Right ventricle myocardium superior (tissue), 1 donor: ENCODE results near the gene HNRNPH3. TPM values are rescaled to one million over a fixed set of nuclear protein-coding genes. Genes with fewer than 3 reads are reported as not detected.
"Not testable (repeated sequence)": the region's sequence is repeated elsewhere in the genome, so short reads cannot be mapped to it uniquely, and the experiment has no call there.

Source experiments
- ATAC-seq: fragments of 200-7000 bp; cut with Tn5 transposase; one replicate; pipeline ENCODE4 v1.9.1; 2020; ENCODE audit warnings: mild to moderate bottlenecking; ENCODE audit not compliant: poor library complexity
- DNase-seq: peaks from one replicate; pipeline ENCODE4 v3.0.0-alpha.2; 2020
- intact Hi-C: fragments of 100-400 bp; cut with DNase I; formaldehyde crosslinking; loops from one replicate; pipeline ENCODE4 v1.11.2; 2022
- long read RNA-seq: library from polyadenylated mRNA; unstranded; transcript quantifications from one replicate; pipeline ENCODE4 v2.0.0, GENCODE V29; 2021
- total RNA-seq: library from RNA; stranded (reverse); fragmentation: NEBNext Ultra II Directional; extraction: Animal tissue kit (Norgen Biotek cat#: 25700); gene quantifications from one replicate; pipeline ENCODE4 v1.2.1, GENCODE V29; 2021
- donor health status: DM: no; HTN: yes; CAD: no; lungs with severe emphysema.

HNRNPH3 gene, protein sequence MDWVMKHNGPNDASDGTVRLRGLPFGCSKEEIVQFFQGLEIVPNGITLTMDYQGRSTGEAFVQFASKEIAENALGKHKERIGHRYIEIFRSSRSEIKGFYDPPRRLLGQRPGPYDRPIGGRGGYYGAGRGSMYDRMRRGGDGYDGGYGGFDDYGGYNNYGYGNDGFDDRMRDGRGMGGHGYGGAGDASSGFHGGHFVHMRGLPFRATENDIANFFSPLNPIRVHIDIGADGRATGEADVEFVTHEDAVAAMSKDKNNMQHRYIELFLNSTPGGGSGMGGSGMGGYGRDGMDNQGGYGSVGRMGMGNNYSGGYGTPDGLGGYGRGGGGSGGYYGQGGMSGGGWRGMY
- 122 TPM for total RNA-seq
- long read RNA-seq, transcript HNRNPH3-202 (10 exons, 1,332 nt): minor isoform, 16 of 198 reads
- long read RNA-seq, transcript HNRNPH3-201 (10 exons, 2,339 nt): major isoform, 56 of 198 reads
- long read RNA-seq, partial matches to known transcripts: 2 of 198 reads
- long read RNA-seq, other reads (novel, unspliced or antisense): 124 of 198 reads

DNA sequence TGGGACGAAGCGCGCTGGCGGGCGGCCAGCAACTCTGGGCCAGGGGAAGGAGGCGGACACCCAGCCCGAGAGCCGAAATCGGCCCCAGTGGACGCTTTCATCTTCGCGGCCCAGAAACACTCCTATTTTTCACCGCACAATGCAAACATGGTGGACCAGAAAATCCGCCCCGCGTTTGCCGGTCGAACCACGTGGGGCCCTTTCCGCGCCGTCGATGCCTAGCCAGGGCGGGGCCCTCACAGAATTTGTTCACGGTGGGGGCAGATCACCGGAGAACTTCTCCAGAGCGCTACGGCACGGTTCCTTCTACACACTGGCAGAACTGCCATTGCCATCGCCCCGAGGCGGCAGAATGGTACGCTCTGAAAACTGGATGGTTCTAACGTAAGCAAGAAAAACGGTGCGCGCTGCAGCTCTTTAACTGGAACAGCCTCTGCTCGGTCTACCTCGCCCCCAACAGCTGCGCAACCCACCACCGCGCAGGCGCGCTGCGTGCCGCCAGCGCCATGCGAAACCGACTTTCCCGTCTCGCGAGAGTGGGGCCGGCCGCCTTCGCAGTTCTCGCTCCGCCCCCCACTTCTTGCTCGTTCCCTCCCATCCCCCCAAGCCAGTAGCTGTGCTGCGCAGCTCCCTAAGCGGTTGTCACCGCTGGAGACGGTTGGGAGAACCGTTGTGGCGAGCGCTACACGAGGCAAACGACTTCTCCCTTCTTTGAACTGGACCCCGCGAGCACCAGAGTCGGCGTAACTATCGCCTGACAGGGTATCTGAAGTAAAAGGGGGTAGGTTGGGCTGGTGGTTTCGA lies at the start of gene HNRNPH3:
TSS of gene HNRNPH3 (plus strand) at position 610 of the 804 bp plus-strand sequence. CDS start 5,158 bp downstream, outside the sequence.
- ATAC-seq (peak; percentile 93), DNase-seq (peak; percentile 98)
- intact Hi-C loops: no loop called here

DNA sequence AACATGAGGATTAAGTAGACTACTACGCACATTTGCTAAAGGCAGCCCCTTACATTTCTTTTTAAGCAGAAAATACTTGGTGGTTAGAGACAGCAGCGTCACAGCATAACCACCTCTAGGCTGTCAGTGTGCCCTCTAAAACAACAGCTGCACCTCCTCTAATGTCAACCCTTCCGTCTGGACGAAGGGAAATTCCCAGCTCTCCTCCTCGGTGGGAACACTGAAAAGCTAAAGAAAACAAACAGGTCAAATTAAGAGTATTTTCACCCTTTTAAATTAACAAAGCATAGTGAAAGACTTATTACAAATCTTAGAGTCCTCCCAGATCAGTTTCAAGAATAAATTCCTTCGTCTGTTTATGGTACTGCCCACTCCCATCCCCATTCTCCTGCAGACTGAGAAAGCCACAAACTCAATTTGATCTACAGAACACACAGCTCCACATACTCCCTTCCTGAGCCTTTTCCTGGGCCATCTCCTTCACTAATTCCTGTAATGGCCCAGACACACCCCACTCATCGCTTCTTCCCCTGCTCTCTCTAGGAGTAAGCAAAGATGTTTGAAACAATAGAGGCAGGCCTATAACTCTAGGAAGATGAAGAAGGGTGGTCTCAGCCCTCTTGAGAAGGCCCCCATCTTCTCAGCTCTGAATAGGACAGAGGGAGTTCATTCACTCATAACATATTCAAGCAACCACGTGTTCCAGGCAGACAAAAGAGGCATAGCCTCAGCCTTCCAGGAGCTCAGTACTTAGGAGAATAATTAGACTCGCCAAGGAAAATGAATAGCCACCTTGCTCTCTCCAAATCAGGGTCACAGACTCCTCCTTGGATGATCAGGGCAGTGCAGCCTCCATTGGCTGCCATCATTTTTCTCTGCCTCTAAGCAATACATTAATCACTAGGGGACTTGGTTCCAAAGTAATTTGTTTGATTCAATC lies 47.5 kb upstream of the HNRNPH3 start:
- intact Hi-C loops: no loop called here
- no peak for ATAC-seq
- no peak for DNase-seq

DNA sequence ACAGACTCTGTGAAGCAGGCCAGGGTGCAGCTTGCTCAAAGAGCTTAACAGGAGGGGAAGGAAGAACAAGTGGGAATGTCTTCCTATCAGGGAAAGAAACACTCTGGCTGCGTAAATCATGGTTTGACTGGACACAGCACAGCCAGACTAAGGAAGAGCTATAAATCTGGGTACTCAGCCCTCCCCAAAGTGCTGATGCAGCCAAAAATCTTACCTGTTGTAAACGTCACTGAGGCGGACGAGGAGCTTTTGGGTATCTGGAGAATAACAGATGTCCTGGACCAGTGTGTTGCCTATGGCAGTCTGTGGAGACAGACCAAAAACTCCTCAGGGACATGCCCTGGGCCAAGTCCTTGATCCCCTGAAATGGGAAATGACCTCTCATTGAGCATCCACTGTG lies 43.1 kb upstream of the HNRNPH3 start:
- intact Hi-C loops: no loop called here
- ATAC-seq (no peak), DNase-seq (no peak)

DNA sequence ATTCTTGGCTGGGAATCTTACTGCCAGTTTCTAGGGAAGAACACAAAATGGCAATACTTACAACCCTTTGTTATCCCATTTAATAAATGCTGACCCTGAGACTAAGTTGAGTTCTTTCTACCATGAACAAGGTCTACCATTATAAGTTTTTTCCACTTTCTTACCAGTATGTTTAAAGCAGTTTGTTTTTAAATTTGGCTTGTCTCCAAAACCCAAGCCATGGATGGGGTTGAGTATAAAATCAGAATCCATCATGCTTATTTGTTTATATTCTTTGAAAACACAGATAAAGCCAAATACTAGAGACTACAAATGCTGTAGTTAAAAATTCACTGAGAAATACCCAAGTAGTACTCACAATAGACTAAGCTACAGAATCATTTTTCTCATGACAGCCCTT lies 41.1 kb upstream of the HNRNPH3 start:
- DNase-seq (no peak), ATAC-seq (no peak)
- intact Hi-C loops: no loop called here

DNA sequence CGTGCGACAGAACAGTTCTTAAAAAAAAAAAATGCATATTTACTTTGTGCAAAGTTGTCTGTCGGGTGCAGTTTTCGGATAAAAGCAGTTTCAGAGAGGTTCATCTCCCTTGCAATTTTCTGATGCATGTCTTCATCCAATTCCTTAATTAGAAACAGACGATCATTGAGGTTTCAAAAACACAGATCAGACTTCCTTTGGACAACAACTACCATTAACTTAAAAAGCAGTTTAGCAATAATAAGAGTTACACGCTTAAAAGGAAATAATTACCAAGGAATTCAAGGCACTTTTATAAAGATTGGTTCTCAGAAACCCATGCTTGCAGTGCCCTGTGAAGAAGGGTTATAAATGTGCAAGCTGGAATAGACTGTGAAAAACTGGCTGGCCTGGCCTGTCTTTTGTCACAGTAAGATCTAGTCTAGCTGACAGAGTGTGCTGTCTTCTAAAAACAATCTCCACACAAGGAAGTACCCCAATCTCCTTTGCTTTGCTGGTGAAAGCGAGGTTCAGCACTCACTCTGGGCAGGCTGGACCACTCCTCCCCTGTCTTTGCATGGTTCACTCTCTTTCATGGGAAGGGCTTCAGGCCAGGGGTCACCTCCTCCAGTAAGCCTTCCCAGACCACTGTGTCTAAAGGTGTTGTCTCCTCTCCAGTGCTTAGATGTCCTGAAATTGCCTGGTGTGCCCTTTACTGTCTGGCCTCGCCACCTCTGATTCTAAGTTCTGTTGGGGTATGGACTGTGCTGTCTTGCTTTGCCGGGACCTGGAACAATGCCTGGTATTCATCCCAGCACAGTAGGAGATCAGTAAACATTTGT lies 34.8 kb upstream of the HNRNPH3 start:
- intact Hi-C loops: no loop called here
- ATAC-seq (no peak), DNase-seq (no peak)

DNA sequence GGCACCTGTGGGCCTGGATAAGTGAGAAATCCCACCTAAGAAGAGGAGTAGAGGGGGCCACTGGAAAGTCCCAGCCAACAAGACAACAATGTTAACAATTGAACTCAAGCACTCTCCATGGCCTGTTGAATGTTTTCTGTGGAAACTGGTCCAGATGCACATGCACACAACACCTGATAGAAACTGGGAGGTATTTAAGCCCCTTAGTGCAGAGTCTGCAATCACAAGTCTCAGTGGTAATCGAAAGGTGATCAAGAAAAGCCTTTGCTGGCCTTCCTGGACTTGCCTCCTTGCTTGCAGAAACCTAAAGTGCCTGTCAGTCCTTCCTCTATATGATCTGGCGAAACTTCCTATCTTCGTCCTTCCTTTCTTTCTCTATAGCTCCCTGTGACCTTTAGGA lies 30.6 kb upstream of the HNRNPH3 start:
- DNase-seq (no peak), ATAC-seq (no peak)
- intact Hi-C loops: loop anchor here (5.0 kb wide), 1 partner anchor 89 kb away; no protein-coding TSS in a partner anchor

DNA sequence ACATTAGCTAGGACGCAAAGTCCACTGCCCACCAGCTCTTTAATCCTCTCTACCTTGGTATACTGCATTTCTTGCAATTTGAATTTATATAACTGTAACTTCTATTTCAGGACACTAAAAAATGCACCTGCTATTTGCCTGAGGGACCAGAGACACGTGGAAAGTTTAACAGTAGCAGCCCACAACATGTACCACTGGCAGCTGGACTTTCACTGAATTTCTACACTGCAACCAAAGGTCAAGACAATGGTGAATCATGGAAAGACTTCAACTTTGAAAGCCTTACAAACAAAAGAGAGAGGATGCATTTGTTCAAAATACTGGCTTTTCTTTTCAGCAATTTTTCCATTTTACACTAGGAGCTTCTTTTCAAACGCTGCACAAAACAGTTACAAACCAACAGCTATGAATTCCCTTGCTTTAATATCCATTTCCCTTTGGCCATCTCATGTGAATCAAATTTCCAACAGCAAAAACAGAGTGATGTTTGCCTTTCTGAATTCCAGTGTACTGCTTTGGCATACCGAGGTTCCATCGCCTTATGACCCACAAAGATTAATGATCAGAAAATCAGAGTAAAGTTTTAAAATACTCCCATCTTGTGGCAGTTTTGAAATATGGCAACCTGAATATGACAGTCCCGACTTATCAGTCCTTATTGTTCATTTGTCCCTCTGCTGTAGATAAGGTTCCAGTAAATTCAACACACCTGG lies 29.9 kb upstream of the HNRNPH3 start:
- intact Hi-C loops: loop anchor here (5.0 kb wide), 1 partner anchor 90 kb away; no protein-coding TSS in a partner anchor
- ATAC-seq: peak; percentile 86
- DNase-seq: no peak

DNA sequence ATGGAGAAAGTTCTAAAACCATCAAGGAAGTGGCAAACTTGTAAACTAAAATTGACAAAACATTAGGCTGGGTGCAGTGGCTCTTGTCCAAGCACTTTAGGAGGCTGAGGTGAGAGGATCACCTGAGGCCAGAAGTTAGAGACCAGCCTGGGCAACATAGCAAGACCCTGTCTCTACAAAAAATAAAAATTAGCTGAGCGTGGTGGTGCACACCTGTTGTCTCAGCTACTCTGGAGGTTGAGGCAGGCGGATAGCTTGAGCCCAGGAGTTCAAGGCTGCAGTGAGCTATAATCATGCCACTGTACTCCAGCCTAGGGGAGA lies 29.4 kb upstream of the HNRNPH3 start:
- DNase-seq: no peak
- no peak for ATAC-seq
- intact Hi-C loops: loop anchor here (5.0 kb wide), 1 partner anchor 90 kb away; no protein-coding TSS in a partner anchor

DNA sequence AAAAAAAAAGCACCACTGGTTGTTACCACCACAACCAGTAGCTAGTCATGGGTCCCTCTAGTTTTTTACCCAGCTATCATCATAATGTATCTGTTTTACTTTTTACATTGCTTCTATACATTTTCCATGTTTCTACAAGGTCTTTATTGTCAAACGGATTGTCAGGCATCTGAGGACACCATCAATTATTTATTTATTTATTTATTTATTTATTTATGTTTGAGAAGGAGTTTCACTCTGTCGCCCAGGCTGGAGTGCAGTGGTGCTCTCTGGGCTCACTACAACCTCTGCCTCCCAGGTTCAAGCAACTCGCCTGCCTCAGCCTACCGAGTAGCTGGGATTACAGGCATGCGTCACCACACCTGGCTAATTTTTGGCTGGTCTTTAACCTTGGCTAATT lies 29.0 kb upstream of the HNRNPH3 start:
- DNase-seq (no peak), ATAC-seq (no peak)
- intact Hi-C loops: loop anchor here (5.0 kb wide), 1 partner anchor 91 kb away; no protein-coding TSS in a partner anchor

DNA sequence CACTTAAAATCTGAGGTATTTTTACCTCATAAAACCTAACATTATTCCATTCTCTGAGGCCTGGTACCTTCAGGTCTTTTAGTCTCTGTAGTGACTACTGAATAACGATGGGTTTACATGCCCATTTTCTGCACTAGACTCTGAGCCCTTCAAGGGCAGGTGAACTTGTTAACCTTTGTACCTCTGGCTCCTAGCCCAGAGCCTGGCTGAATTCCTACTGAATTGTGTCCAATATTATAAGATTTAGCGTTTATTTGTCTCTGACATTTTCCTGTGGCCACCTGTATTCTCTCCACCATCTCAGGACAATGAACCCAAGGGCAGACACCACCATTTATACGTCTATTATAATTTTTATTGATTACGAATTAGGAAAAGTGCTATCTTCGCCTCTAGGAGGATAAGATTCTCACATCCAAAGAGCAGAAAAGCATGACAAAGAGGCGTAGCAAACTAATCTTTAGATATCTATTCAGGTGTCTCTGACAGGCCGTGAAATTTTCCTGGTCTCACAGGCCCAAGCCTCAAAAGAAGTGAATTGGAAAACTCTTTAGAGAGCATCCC lies 27.9 kb upstream of the HNRNPH3 start:
- intact Hi-C loops: loop anchor here (5.0 kb wide), 1 partner anchor 92 kb away; no protein-coding TSS in a partner anchor
- ATAC-seq (no peak), DNase-seq (no peak)

DNA sequence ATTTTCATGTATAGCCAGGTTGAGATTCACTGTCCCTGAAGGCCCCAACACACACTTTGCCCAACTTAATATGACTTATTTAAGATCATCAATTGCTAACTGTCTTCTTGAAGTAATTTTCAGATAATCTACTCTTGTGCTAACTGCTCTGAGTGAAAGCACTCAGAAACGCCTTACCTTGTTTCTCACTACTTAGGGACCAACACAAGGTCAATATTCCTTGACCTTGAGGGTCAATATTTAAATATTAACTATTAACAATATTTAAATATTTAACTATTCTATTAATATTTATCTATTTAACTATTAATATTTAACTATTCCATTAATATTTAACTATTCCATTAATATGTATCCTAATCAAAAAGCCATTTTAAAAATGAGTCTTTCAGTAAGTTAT lies 26.0 kb upstream of the HNRNPH3 start:
- intact Hi-C loops: no loop called here
- DNase-seq (no peak), ATAC-seq (no peak)

DNA sequence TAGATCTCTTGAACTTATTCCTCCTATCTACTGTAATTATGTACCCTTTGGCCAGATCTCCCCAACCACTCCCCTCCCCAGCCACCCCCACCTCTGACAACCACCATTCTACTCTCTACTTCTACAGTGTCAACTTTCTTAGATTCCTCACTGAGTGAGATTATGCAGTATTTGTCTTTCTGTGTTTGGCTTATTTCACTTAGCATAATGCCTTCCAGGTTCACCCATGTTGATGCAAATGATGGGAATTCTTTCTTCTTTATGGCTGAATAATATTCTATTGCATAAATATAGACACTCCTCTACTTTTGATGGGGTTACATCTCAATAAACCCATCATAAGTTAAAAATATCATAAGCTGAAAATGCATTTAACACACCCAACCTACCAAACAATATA lies 21.3 kb upstream of the HNRNPH3 start:
- ATAC-seq (no peak), DNase-seq (no peak)
- intact Hi-C loops: no loop called here

DNA sequence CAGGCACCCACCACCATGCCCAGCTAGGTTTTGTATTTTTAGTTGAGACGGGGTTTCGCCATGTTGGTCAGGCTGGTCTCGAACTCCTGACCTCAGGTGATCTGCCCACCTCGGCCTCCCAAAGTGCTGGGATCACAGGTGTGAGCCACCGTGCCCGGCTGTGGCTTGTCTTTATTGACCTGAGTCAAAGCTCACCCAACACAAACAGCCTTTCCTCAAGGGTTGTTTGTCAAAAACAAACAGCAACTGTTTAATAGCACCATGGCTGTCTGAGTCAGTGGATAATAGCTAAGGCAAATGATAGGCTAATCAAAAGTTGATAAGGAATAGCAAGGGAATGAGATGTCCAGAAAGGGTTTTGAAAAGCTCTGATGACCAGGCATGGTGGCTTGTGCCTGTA lies 16.9 kb upstream of the HNRNPH3 start:
- DNase-seq, ATAC-seq, intact Hi-C loops: not testable (repeated sequence)

DNA sequence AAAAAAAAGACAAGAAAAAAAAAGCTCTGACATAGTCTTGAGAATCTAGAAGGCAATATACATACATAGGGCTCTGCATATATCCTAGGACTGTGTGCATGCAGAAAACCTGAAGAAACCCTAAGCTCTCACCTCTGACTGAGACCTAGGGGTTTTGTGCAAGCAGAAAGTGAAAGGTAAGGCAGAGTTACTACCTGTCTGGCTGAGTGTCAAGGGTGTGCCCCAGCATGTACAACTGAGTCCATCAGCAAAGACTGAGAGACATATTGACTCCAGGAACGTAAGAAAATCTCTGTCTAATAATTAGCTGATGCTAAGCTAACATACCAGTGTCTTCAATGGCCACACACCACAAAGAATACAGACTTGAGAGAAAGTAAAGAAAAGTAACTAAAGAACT lies 16.3 kb upstream of the HNRNPH3 start:
- ATAC-seq (no peak), DNase-seq (no peak)
- intact Hi-C loops: no loop called here

DNA sequence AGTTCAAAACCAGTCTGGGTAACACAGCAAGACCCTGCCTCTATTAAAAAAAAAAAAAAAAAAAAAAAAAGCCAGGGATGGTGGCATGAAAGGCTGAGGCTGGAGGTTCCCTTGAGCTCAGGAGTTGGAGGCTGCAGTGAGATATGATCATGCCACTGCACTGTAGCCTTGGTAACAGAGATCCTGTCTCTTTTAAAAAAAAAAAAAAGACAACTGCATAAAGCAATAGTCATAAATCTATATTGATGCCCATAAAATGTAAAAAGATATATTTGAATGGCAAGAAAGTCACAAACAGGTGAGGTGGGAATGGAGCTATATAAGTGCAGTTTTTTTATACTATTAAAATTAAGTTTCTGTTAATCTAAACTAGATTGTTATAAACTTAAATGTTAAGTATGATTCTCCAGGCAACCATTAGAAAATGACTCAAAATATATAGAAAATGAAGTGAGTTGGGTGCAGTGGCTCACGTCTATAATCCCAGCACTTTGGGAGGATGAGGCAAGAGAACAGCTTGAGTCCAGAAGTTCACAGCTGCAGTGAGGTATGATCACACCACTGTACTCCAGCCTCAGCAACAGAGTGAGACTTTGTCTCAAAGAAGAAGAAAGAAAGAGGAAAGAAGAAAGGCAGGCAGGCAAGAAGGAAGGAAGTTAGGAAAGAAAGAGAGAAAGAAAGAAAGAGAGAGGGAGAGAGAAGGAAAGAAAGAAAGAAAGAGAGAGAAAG lies 13.4 kb upstream of the HNRNPH3 start:
- DNase-seq (no peak), ATAC-seq (no peak)
- intact Hi-C loops: no loop called here

DNA sequence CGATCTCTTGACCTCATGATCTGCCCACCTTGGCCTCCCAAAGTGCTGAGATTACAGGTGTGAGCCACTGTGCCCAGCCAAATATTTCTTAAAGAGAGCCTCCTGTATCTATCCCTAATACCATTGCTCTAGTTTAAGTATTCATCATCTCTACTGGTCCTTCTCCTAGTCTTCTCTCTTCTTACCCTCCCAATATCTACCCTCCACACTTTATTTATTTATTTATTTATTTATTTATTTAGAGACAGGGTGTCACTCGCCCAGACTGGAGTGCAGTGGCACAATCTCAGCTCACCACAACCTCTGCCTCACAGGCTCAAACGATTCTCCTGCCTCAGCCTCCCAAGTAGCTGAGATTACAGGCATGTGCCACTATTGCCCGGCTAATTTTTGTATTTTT lies 7.5 kb upstream of the HNRNPH3 start:
- DNase-seq, ATAC-seq: not testable (repeated sequence)

More for the DNA sequence above, 7.5 kb upstream of the HNRNPH3 start:
- intact Hi-C loops: loop anchor here (10.0 kb wide), 1 partner anchor 250 kb away; the partner anchor contains the start of gene HERC4
